Gastrocnemius medialis (tissue), 4 donors: Measurements from ENCODE around the gene HMCN2. TPM values are rescaled to one million over a fixed set of nuclear protein-coding genes. Genes with fewer than 3 reads are reported as not detected.

Experiments used
- ATAC-seq, 2 donors: fragments of 150-250 bp; one replicate each; pipeline ENCODE4 v1.9.1; 2016
- DNase-seq, 2 donors: peaks; one replicate each; pipeline ENCODE4 v3.0.0-alpha.2; 2019
- H3K27ac ChIP-seq, 4 donors: fragments of 200-600 bp; sonication (generic); 1 replicate in 1 of 4; 2 replicates in 3 of 4; pipeline ENCODE4 v1.5.1; 2016 to 2018; ENCODE audit warnings: mild to moderate bottlenecking in 2 of 4, moderate library complexity in 1 of 4
- H3K27me3 ChIP-seq, 3 donors: fragments of 200-600 bp; sonication (generic) in 2 of 3; 1 replicate in 1 of 3; 2 replicates in 2 of 3; pipeline versions ENCODE4 v1.5.1 to v1.6.0; 2016 to 2019; ENCODE audit warnings: mild to moderate bottlenecking in 1 of 3, moderate library complexity in 1 of 3
- H3K36me3 ChIP-seq, 2 donors: fragments of 200-600 bp; sonication (generic) in 1 of 2; one replicate each; pipeline ENCODE4 v1.5.1; 2017 to 2018
- H3K4me1 ChIP-seq, 2 donors: fragments of 200-600 bp; sonication (generic) in 1 of 2; one replicate each; pipeline ENCODE4 v1.5.1; 2016 to 2017; ENCODE audit warnings: mild to moderate bottlenecking in 2 of 2
- H3K4me3 ChIP-seq, 4 donors: fragments of 200-600 bp; sonication (generic) in 3 of 4; 1 replicate in 1 of 4; 2 replicates in 3 of 4; pipeline ENCODE4 v1.5.1; 2016 to 2019; ENCODE audit warnings: mild to moderate bottlenecking in 2 of 4
- H3K9me3 ChIP-seq, 3 donors: fragments of 200-600 bp; sonication (generic) in 2 of 3; 1 replicate in 1 of 3; 2 replicates in 2 of 3; pipeline ENCODE4 v1.5.1; 2016 to 2019
- POLR2A ChIP-seq, 2 donors: fragments of 450-650 bp; IDR thresholded peaks; one replicate each; pipeline ENCODE4 v1.6.1; 2017; ENCODE audit warnings: antibody characterized with exemption in 2 of 2, mild to moderate bottlenecking in 2 of 2, moderate library complexity in 2 of 2
- in situ Hi-C, 4 donors: fragments of 200-750 bp; cut with MboI; loops; one replicate each; pipeline versions ENCODE4 v1.15.0 to v1.8.0; 2017; ENCODE audit warnings: low sequenced_read_pairs in 4 of 4
- intact Hi-C: fragments of 100-400 bp; cut with DNase I; formaldehyde crosslinking; loops from one replicate; pipeline ENCODE4 v1.15.1; 2023; ENCODE audit warnings: low total_unique reads
- total RNA-seq, 4 donors: library from RNA; depleted of rRNA; stranded (reverse); fragments of >200 nt; gene quantifications; one replicate each; pipeline versions ENCODE4 v1.1.0 to v1.2.3, GENCODE V29; 2016
- TF ChIP-seq, protein P1 (sequence below), 5 experiments: fragments of 450-650 bp in 3 of 5; fragments of 200-600 bp in 2 of 5; sonication (generic) in 2 of 5; IDR thresholded peaks in 4 of 5; conservative IDR thresholded peaks in 1 of 5; 1 replicate in 4 of 5; 2 replicates in 1 of 5; pipeline ENCODE4 v1.5.1; 2016 to 2019; ENCODE audit warnings: antibody characterized with exemption in 5 of 5, mild to moderate bottlenecking in 3 of 5, moderate library complexity in 3 of 5

HMCN2 gene
- total RNA-seq, 4 donors from 2014 or later = 1.9 to 8.5 (median 7.7) TPM

DNA sequence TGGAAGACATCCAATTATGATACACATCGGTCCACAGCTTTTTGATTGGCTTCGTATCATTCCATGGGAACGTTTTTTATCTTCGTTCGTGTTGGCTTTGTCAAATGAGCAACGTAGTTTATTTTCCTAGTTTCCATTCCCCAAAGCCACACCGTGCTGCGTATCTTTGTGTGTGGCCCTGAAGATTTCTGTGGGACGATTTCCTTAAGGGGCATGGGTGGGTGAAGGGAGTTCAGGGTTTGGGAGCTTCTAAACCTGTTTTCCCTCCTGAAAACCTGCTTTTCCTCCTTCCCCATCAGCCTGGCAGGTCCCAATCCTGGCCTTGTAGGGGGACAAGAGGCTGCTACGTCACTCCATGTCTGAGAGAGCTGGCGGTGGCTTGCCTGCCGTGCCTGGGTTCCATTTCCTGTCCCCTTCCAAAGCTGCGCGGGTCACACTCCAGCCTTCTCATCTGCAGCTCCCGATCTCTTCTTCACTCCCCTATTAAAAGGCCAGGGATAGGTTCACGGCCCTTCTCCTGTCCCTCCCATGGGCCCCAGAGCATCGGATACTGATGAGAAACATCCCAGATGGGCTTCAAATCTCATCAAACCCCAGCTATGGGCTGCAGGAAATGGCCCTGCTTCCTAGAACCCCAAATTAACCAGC lies 155.7 kb downstream of the HMCN2 start:
- intact Hi-C loops = no loop called here
- DNase-seq = no peak
- Histone ChIP-seq H3K36me3 (no peaks in the 10 kb centered on the region), H3K4me1 (no peaks in the 10 kb centered on the region), H3K4me3 (no peak overlapping the region), H3K27me3 (peaks cover 3 to 12% (median 8%) of the 10 kb centered on the region in 3 donors), H3K27ac (no peak overlapping the region), H3K9me3 (no peaks in the 10 kb centered on the region)
- in situ Hi-C loops = no loop called here
- no peak for ATAC-seq
- TF ChIP-seq, protein P1, sequence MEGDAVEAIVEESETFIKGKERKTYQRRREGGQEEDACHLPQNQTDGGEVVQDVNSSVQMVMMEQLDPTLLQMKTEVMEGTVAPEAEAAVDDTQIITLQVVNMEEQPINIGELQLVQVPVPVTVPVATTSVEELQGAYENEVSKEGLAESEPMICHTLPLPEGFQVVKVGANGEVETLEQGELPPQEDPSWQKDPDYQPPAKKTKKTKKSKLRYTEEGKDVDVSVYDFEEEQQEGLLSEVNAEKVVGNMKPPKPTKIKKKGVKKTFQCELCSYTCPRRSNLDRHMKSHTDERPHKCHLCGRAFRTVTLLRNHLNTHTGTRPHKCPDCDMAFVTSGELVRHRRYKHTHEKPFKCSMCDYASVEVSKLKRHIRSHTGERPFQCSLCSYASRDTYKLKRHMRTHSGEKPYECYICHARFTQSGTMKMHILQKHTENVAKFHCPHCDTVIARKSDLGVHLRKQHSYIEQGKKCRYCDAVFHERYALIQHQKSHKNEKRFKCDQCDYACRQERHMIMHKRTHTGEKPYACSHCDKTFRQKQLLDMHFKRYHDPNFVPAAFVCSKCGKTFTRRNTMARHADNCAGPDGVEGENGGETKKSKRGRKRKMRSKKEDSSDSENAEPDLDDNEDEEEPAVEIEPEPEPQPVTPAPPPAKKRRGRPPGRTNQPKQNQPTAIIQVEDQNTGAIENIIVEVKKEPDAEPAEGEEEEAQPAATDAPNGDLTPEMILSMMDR (IDR thresholded peaks at IDR 0.05 in 4 of 5, conservative IDR thresholded peaks at IDR 0.05 in 1 of 5) = no peak
- no peak for TF ChIP-seq POLR2A (IDR thresholded peaks at IDR 0.05)

DNA sequence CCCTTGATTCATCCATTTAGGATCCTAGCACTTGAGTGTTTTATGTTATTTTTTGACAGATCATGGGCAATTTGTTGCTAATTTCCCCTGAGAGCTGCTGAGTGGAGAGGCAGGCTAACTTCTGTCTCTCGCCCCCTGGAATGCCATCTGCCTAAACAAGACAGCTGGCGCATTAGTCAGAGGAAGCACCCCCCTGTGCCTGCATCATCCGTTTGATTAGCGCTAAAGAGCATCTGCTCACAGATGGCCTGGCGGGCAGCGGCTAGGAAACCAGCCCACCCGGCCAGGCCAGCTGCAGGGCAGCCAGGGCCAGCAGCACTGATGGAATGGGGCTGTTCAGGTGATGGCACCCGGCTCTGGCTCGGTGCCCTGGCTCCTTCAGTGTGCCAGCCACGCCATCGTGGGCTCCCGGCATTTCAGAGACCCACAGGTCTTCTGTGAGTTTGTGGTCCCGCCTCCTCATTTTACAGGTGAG lies 156.3 kb downstream of the HMCN2 start:
- Histone ChIP-seq H3K36me3 (no peaks in the 10 kb centered on the region), H3K4me1 (no peaks in the 10 kb centered on the region), H3K4me3 (no peak overlapping the region), H3K9me3 (no peaks in the 10 kb centered on the region), H3K27me3 (peaks cover 3 to 12% (median 8%) of the 10 kb centered on the region in 3 donors), H3K27ac (no peak overlapping the region)
- DNase-seq = no peak
- no peak for ATAC-seq
- TF ChIP-seq POLR2A (IDR thresholded peaks at IDR 0.05) = no peak
- TF ChIP-seq, protein P1 (IDR thresholded peaks at IDR 0.05 in 4 of 5, conservative IDR thresholded peaks at IDR 0.05 in 1 of 5) = no peak
- intact Hi-C loops (no loop called here), in situ Hi-C loops (no loop called here)

- peaks cover 3 to 12% (median 8%) of the 10 kb centered on the region in 3 donors for H3K27me3 ChIP-seq
- no peaks in the 10 kb centered on the region for H3K4me1 ChIP-seq
- H3K36me3 ChIP-seq = no peaks in the 10 kb centered on the region
- DNase-seq (no peak), ATAC-seq (no peak)
- H3K27ac ChIP-seq = no peak overlapping the region
- no peaks in the 10 kb centered on the region for H3K9me3 ChIP-seq
- in situ Hi-C loops (no loop called here), intact Hi-C loops (no loop called here)
- TF ChIP-seq, protein P1 (IDR thresholded peaks at IDR 0.05 in 4 of 5, conservative IDR thresholded peaks at IDR 0.05 in 1 of 5) = no peak
- TF ChIP-seq POLR2A (IDR thresholded peaks at IDR 0.05) = no peak
- no peak overlapping the region for H3K4me3 ChIP-seq
Observed at GRCh38 chr9:130422546-130422945, 157.0 kb downstream of the HMCN2 start.

DNA sequence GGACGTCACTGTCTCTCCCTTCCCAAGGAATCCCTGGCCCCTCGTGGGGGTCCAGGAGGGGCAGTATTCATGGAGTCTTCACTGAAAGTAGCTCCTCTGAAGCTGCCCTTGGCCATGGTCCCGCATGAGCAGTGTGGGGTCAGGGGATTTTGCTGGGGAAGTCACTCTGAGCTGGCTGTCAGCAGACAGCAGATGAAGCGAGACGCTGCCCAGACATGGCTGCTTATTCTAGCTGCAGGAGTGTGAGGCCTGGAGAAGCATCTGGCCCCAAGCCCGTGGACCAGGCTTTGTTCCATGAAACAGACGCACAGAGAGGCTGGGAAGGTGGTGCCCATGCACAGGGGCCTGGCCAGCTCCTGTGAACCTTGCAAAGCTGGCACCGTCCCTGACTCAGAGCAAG lies 157.7 kb downstream of the HMCN2 start:
- no peaks in the 10 kb centered on the region for H3K4me1 ChIP-seq
- intact Hi-C loops = no loop called here
- no peaks in the 10 kb centered on the region for H3K9me3 ChIP-seq
- TF ChIP-seq, protein P1 (IDR thresholded peaks at IDR 0.05 in 4 of 5, conservative IDR thresholded peaks at IDR 0.05 in 1 of 5) = no peak
- TF ChIP-seq POLR2A (IDR thresholded peaks at IDR 0.05) = no peak
- no peak for DNase-seq
- H3K36me3 ChIP-seq = no peaks in the 10 kb centered on the region
- H3K27ac ChIP-seq = no peak overlapping the region
- in situ Hi-C loops = no loop called here
- no peak overlapping the region for H3K4me3 ChIP-seq
- ATAC-seq = no peak
- peaks cover 3 to 12% (median 8%) of the 10 kb centered on the region in 3 donors for H3K27me3 ChIP-seq
